Neural crest cell (in vitro differentiated cells): Measurements from ENCODE around the gene RPS6KA5. TPM values are rescaled to one million over a fixed set of nuclear protein-coding genes. Genes with fewer than 3 reads are reported as not detected.

ENCODE experiments used
- DNase-seq: peaks from one replicate; pipeline ENCODE4 v3.0.0; 2021; ENCODE audit warnings: low read depth, mixed read lengths, low spot score
- H3K27ac Mint-ChIP-seq: one replicate; pipeline ENCODE4 v1.8.0; 2021; ENCODE audit warnings: mild to moderate bottlenecking, mixed read lengths; ENCODE audit not compliant: unreplicated experiment
- H3K27me3 Mint-ChIP-seq: 2 replicates; pipeline ENCODE4 v1.8.0; 2021; ENCODE audit warnings: low read depth, mild to moderate bottlenecking, mixed read lengths
- H3K36me3 Mint-ChIP-seq: 2 replicates; pipeline ENCODE4 v1.8.0; 2021; ENCODE audit warnings: low read depth, mild to moderate bottlenecking, mixed read lengths
- H3K4me1 Mint-ChIP-seq: 2 replicates; pipeline ENCODE4 v1.8.0; 2021; ENCODE audit warnings: mixed read lengths
- H3K4me3 Mint-ChIP-seq: one replicate; pipeline ENCODE4 v1.8.0; 2021; ENCODE audit warnings: mild to moderate bottlenecking, mixed read lengths
- H3K9me3 Mint-ChIP-seq: 2 replicates; pipeline ENCODE4 v1.8.0; 2021; ENCODE audit warnings: mixed read lengths
- CTCF ChIP-seq: fragments of 200-600 bp; sonication (generic); conservative IDR thresholded peaks from 2 replicates; pipeline ENCODE4 v1.5.0; 2021; ENCODE audit warnings: antibody characterized with exemption, mild to moderate bottlenecking
- total RNA-seq: library from RNA; stranded (reverse); gene quantifications from 2 replicates; pipeline ENCODE4 v1.2.1, GENCODE V29; 2021

Gene RPS6KA5
- total RNA-seq, 1 donor from 2014 or later: 2.2 TPM

GRCh38 chr14:90991690-90992443 lies 68.6 kb downstream of the RPS6KA5 start:
- H3K9me3 Mint-ChIP-seq: no peaks in the 10 kb centered on the region
- no peaks in the 10 kb centered on the region for H3K27me3 Mint-ChIP-seq
- H3K36me3 Mint-ChIP-seq: no peaks in the 10 kb centered on the region
- H3K27ac Mint-ChIP-seq: no peak overlapping the region
- no peak for TF ChIP-seq CTCF
- no peak for DNase-seq
- H3K4me1 Mint-ChIP-seq: no peaks in the 10 kb centered on the region
- no peak overlapping the region for H3K4me3 Mint-ChIP-seq

GRCh38 chr14:90990141-90990540 lies 70.3 kb downstream of the RPS6KA5 start:
- no peak overlapping the region for H3K27ac Mint-ChIP-seq
- DNase-seq: no peak
- H3K4me1 Mint-ChIP-seq: no peaks in the 10 kb centered on the region
- H3K4me3 Mint-ChIP-seq: no peak overlapping the region
- TF ChIP-seq CTCF: no peak
- no peaks in the 10 kb centered on the region for H3K27me3 Mint-ChIP-seq
- H3K9me3 Mint-ChIP-seq: no peaks in the 10 kb centered on the region
- no peaks in the 10 kb centered on the region for H3K36me3 Mint-ChIP-seq

GRCh38 chr14:90987140-90987539 lies 73.3 kb downstream of the RPS6KA5 start:
- Mint-ChIP-seq H3K4me1 (no peaks in the 10 kb centered on the region), H3K27ac (no peak overlapping the region), H3K9me3 (no peaks in the 10 kb centered on the region), H3K27me3 (no peaks in the 10 kb centered on the region), H3K36me3 (no peaks in the 10 kb centered on the region), H3K4me3 (no peak overlapping the region)
- no peak for TF ChIP-seq CTCF
- no peak for DNase-seq

- Mint-ChIP-seq H3K9me3 (no peaks in the 10 kb centered on the region), H3K4me1 (no peaks in the 10 kb centered on the region), H3K27me3 (no peaks in the 10 kb centered on the region), H3K27ac (no peak overlapping the region), H3K36me3 (no peaks in the 10 kb centered on the region), H3K4me3 (no peak overlapping the region)
- DNase-seq: no peak
- no peak for TF ChIP-seq CTCF
Measured at GRCh38 chr14:90986510-90986909, 73.9 kb downstream of the RPS6KA5 start.

GRCh38 chr14:90985601-90986242 lies 74.7 kb downstream of the RPS6KA5 start:
- no peaks in the 10 kb centered on the region for H3K9me3 Mint-ChIP-seq
- TF ChIP-seq CTCF: no peak
- no peaks in the 10 kb centered on the region for H3K27me3 Mint-ChIP-seq
- no peak overlapping the region for H3K4me3 Mint-ChIP-seq
- no peak overlapping the region for H3K27ac Mint-ChIP-seq
- no peak for DNase-seq
- no peaks in the 10 kb centered on the region for H3K4me1 Mint-ChIP-seq
- H3K36me3 Mint-ChIP-seq: no peaks in the 10 kb centered on the region
